Daoy (cell line): Measurements from ENCODE around the gene PTPRU. TPM values are rescaled to one million over a fixed set of nuclear protein-coding genes. Genes with fewer than 3 reads are reported as not detected.

Experiments
- DNase-seq: peaks from one replicate; pipeline ENCODE4 v3.0.0-alpha.2; 2015; ENCODE audit warnings: low read depth
- total RNA-seq: library from RNA; depleted of rRNA; stranded (reverse); fragments of >200 nt; shearing (Covaris generic); gene quantifications from 2 replicates; pipeline ENCODE4 v1.2.3, GENCODE V29; 2014

The PTPRU gene
- total RNA-seq, 1 experiment from 2014 or later, result 7.9 TPM

DNA sequence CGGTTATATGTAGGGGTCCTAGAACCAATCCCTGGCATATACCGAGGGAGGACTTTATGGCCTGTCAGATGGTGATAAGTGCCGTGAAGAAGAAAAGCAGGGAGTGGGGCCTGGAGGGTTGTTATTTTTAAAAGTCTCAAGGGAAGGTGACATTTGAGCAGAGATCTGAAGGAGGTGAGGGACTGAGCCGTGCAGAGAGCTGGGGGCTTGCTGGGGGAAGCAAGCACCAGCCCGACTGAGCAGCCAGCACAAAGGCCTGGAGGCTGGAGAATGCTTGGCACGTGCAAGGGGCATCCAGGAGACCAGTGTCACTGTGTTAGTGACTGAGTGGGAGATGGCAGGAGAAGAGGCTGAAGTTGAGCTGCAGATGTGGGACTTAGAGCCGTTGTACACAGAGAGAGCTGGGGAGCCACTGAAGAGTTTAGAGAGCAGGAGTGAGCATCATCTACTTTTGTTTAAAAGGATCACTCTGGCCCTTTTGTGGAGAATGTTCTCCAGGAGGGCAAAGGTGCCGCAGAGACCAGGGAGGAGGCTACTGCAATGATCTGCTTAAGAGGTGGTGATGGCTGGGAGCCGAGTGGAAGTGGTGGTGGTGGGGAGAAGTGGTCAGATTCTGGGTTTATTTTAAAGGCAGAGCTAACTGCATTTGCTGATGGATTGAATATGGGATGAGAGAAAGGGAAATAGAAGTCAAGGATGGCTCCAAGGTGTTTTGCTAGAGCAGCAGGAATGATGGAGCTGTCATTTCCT, 31.2 kb downstream of the PTPRU start:
- no peak for DNase-seq

DNA sequence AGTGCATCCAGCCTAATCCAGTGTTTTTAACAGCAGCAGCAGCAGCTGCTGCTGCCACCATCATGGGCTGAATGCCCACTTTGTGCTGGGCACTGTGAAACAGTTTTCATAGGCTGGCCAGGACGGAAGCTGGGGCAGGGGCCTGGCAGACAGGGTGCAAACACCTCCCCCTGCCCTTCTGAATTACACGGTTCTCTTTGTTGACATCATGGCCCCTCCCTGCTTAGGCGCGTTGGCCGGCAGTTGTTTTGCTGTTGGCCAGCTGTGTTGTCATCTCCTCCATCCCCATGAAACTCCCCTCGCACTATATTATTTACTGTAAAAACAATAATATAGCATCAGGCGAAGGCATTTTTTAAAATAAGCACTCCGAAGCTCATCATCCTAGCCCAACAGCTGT, 33.1 kb downstream of the PTPRU start:
- DNase-seq, result no peak

DNA sequence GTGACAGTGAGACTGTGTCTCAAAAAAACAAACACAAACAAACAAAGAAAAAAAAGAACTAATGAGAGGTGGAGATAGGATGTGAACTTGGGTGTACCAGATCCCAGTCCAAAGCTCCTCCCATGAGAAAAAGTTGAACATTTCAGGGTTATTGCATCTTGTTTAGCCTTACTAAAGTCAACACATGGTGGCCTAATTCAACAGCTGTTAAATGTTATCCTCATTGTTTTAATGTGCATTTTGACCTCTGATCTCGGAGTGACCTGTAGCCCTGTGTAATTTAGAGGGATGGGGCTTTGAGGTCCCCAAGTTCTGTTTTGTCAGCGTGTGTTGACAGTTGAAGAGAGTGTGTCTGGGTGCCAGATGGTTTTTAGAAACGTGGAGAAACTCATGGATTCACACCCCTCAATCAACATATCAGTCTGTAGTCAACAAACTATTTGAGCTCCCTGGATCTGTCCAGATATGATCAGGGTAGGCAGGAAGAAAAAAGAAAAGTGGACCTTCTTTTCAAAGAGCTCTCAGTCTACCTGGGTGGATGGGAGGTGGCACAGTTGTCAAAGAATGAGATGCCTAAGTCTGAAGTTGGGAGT, 34.7 kb downstream of the PTPRU start:
- DNase-seq, result no peak

DNA sequence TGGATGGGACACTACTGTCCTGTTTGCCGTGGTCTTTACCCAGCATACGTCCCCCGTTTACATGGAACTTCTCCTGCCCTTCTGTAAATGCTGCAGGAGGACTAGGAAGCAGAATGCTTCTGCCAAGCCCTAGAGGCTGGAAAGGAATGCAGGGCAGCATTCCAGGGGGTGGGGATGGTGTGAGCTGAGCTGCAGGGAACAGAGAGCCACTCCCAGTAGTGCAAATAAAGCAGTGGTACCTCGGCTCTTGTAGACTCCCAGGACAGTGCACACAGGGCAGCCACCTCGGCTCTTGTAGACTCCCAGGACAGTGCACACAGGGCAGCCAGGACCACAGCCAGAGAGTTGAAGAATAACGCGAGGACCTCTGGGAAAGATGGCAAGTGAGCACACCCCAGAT, 35.4 kb downstream of the PTPRU start:
- peak; percentile 78 for DNase-seq

DNA sequence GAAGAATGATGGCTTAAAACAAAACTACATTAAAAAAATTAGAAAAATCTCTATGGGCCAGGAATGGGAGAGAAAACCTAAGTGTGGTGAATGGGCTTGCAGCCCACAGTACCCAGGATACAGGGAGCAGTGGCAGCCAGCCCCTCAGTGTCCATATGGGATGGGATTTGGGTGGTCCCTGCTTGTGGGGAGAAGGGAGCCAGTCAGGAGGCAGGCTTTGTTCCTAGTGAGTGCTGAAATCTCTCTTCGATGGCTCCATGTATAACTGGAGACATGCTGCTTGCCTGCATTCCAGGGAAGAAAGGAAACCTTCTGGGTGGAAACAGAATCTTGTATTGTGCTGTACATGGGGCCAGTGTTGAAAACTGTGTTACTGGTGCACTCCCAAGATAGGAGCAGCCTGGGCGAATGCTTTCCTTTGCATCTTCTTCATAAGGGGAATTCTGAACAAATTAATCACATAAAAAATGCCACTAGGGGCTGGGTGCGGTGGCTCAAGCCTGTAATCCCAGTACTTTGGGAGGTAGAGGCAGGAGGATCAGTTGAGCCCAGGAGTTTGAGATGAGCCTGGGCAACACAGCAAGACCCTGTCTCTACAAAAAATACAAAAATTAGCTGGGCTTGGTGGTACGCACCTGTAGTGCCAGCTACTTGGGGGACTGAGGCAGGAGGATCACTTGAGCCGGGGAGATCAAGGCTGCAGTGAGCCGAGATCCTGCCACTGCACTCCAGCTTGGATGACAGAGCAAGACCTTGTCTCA, 36.0 kb downstream of the PTPRU start:
- no peak for DNase-seq

DNA sequence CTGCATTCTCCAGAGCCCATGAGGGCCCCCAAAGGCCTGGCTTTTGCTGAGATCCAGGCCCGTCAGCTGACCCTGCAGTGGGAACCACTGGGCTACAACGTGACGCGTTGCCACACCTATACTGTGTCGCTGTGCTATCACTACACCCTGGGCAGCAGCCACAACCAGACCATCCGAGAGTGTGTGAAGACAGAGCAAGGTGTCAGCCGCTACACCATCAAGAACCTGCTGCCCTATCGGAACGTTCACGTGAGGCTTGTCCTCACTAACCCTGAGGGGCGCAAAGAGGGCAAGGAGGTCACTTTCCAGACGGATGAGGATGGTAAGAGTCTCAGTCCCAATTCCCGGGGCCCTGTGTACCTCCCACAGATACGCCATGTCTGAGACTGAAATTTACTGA, 39.1 kb downstream of the PTPRU start:
- DNase-seq, result no peak

DNA sequence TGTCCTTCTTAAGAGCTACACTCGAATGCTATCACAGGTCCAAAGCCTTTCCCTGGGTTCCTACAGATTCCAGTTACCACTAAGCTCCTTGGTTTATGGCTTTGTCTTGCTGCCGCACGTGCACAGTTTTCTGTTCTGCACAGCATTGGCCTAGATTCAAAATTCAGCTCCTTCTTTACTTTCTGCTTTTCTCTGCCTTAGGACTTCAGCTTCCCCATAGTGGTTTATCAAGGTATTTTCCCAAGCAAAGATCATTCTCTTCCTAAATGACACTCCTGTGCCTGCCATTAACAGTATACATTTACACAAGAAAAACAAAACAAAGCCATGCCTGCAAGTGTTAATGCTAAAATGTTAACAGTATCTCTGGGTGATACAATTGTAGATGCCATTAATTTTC, 41.8 kb downstream of the PTPRU start:
- no peak for DNase-seq

DNA sequence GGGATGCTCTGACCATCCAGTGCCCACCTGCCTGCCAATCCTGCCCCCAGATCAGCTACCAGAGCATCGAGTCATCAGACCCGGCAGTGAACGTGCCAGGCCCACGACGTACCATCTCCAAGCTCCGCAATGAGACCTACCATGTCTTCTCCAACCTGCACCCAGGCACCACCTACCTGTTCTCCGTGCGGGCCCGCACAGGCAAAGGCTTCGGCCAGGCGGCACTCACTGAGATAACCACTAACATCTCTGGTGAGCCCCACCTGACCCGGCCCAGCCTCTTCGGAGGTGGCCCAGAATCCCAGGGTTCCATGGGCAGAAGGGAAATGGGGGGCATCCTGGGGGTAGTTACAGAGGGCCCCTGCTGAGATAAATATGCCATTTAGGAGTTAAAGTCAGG, 43.1 kb downstream of the PTPRU start:
- no peak for DNase-seq

DNA sequence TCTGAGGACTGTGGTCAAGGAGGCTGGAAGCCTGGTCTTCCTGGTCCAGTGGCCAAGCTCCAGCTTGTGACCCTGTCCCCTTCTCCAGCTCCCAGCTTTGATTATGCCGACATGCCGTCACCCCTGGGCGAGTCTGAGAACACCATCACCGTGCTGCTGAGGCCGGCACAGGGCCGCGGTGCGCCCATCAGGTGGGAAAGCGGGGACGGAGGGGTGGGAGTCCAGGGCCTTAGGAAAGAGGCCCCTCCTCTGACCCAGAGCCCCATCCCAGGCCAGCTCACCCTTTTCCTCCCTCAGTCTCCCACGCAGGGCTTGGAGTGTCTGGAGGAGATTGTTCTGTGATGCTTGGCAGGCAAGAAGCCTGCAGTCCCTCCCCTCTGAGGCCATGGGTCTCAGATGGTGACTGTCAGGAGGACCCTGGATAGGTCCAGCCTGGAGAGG, 43.6 kb downstream of the PTPRU start:
- DNase-seq, result no peak

DNA sequence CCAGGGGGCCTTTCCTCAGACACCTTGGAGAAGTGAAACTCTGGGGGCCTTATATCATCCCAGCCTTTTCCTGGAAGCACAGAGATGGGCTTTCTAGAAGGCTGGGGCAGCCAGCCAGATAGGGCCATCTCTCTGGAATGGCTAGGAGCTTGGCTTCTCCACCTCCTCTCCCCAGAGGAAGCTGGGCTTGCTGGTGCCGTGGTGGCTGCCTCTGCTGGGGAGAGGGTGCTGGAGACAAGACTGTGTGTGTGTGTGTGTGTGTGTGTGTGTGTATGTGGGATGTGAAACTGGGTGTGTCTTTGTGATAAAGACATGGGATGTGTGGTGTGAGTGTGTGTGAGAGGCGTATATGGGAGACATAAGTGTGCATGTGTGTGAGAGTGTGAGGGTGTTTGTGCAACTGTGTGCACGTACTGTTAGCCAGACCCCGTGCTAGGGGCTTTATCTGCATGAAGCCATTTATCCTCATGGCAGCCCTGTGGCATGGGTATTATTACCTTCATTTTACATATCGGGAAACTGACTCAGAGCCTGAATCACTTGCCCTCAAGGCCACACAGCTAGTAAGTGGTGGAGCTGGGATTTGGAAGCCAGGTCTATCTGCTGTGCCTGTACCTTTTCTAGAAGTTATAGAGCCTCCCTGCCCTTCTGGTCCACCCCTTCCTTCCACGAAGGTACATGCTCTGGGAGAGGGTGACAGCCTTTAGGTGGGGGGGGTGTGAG, 44.2 kb downstream of the PTPRU start:
- DNase-seq, result peak; percentile 56

DNA sequence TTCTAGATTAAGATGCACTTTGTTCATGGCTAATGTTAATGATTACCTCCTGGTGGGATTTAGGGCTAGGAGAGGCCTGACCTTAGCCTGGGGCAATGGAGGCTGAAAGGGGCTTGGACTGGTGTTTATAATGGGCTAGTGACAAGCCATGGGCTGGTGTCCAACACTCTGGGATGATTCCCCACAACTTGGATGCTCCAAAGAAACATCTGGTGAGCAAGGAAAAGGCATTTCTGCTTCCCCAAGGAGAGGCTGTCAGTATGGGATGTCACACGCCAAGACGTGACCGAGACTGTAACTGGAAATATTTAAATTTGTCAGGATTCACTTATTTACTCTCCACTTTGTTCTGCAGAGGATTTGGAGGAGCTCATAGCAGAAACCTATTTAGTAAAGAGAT, 45.2 kb downstream of the PTPRU start:
- DNase-seq, result no peak

DNA sequence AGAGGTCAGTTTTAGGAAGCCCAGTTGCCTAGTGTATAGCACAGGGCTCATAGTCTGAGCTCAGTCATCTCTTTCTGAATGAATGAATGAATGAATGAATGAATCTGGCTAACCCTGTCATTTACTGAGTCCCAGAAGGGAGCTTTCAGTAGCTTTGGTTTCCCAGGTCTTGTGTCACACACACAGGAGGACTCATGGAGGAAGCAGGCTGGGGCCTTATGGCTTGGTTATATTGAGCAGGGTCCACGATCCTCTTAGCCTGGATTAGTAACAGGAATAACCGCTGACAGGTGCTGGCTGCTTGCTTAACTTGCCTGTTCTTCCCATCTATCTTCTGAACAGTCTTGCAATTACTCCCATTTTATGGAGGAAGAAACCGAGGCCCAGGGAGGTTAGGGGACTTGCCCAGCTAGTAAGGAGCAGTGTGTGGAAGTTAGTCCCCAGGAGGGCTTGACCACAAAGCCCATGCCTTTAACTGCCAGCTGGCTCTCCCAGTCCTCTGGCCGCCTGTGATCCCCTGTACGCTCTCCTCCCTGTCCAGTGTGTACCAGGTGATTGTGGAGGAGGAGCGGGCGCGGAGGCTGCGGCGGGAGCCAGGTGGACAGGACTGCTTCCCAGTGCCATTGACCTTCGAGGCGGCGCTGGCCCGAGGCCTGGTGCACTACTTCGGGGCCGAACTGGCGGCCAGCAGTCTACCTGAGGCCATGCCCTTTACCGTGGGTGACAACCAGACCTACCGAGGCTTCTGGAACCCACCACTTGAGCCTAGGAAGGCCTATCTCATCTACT, 46.0 kb downstream of the PTPRU start:
- DNase-seq, result no peak

DNA sequence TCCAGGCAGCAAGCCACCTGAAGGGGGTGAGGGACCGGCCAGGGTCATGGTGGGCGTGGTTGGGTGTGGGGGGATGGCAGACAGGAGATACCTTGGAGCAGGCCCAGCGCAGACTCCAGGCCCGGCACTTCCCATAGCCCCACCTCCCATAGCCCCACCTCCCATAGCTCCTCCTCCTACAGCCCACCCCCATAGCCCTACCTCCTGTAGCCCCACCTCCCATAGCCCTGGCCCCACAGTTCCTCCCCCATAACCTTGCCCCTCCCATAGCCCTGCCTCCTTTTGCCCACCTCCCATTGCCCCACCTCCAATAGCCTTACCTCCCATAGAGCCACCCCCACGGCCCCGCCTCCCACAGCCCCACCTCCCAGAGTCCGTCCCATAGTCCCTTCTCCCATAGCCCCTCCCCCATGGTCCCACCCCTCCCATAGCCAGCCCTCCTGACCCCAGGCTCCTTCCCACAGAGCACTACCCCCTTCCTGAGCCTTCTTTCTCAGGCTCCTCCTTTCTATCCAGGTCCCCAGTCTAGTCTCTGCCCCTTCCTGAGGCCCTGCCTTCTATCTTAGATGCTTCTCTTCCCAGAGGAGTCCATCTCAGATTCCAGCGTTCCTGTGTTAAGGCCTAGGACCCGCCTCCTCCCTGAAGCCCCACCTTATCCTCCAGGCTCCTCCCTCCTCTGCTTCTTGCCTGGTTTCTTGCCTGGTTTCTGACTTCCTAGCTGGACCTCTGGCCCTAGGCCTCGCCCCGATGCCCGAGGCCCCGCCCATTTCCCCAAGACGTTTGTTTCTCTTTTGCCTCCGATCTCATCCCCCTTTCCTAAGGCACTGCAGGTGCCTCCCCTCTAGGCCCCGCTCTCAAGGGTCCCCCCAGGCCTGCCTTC, 46.8 kb downstream of the PTPRU start:
- peak; percentile 75 for DNase-seq

DNA sequence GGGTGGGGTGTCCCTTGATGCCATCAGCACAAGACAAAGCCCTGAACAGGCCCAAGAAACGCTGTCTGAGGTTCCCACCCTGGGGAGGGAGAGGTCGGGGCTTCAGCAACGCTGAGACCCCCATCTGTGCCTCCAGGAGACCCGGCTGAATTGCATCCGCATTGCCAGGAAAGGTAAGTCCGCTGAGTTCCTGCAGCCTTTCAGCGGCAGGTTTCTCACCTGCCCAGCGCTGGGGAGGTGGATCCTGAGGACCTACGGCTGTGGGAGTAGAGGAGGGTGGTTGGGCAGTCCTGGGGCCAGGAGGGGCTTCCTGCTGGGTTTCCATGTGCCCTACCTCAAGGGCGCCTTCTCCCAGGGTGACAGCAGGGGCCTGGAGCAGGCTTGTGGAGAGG, 47.5 kb downstream of the PTPRU start:
- no peak for DNase-seq

DNA sequence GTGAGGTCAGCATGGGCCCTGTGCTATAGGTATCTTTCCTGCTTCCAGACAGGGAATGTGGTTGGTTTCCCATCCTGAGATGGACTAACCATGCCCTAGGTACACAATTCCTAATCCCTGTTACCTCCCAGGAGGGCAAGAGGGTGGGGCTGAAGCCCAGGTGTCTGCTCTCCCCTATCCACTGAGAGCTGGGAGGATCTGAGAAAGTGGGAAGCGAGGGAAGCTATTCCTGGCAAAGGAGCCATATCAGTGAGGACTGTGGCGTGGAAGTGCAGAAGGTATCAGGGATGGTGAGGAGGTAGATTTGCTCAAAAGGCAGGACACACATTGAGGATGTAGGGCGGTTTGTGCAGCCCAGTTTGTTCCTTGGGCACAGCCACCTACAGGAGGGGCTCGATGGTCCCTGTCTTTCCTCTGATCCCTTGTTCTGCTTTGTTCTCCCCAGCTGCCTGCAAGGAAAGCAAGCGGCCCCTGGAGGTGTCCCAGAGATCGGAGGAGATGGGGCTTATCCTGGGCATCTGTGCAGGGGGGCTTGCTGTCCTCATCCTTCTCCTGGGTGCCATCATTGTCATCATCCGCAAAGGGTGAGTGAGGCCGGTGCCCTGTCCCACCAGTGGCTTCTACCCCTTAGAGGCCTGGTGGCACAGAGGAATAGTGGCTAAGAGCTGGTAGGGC, 48.1 kb downstream of the PTPRU start:
- DNase-seq, result no peak

DNA sequence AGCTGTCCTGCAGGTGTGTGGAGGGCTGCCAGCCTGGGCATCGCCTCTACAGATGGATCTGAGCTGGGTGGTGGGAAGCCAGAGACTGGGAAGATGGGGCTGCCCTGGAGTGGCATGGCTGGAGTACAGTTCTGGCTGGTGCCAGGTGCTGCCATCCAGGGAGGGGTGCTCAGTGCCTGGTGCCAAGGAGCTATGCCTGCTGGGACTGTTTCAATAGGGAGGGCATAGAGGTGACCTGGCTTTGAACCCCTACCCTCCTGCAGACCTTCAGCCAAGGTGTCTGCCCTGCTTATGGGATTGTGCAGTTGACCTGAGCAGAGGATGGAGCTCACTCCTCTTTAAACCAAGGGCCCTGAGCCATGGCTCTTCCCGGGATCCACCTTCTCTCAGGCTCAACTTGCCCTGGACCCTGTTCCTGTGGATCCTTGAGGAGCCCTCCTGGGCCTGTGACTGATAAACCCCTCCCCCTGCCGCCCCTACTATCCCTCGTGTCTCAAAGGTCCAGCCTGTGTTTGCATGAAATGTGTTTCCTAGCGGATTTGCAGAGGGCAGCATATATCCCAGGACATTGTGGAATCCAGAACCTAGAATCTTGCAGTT, 48.7 kb downstream of the PTPRU start:
- DNase-seq, result no peak

DNA sequence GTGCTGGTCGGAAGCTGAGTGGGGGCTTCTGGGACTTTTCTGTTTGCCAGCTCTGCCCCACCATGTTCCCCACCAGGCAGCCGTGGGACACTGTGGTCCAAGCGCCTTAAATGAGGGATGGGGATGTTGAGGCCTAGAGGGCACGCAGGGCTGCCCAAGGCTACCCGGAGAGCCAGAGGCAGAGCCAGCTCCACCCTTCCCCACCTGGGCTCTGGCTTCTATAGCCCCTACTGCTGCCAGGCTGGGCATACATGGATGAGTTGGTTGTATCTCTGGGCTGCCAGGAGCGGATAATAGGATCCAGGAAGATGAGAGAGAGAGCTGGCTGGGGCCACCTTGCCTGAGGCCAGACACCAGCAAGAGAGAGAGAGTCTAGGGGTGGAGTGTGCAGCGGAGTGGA, 49.4 kb downstream of the PTPRU start:
- DNase-seq, result no peak

DNA sequence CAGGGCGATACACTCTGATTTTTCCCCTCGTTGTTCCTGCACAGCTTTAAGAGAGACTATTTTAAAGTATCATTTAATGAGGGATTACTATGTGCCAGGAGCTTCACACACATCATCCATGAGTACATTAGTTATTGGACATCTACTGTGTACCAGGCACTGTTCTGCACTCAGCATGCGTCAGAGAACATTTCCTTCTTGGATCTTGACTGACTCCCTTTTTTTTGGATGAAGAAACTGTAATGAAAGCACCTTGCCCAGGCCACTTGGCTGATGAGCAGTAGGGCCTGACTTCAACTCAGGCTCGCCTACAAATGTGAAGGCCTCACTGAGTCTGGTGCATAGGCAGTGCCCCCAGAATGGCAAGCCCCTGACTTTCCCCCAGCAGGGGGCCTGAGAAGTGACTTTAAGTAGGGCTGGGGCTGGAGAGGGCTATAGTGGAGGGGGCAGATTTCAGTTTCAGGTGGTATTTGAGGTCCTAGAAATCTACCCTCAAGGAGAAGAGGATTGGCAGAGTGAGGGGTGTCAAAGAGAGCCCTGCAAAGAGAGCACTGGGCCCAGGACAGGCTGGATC, 50.0 kb downstream of the PTPRU start:
- no peak for DNase-seq

DNA sequence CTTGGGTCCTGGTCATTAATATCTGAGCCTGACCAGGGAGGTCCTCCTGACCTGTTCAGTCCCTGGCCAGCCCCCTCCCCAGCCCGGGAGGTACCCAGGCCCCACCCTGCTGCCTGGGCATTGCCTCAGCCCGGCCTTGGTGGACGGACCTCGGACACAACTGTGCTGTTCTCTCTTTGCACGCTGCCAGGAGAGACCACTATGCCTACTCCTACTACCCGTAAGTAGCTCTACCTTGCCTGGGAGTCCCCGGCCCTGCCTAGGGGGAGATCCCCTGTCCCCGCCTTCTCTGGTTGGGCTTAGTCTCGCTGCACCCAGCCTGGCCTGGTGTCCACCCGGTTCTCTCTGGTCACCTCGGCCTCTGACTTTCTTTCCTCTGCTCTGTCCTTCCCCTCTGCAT, 53.2 kb downstream of the PTPRU start:
- DNase-seq, result no peak
